Measurements from ENCODE around the gene NELFA.

NELFA gene

GRCh38 chr4:1991596-1992434 is 17.0 kb downstream of the NELFA start:
- Histone ChIP-seq H3K9me3 (replicated peaks in 1 of 2; ENCODE audit: control insufficient read depth in 2 of 2, insufficient read depth in 1 of 2, low read depth in 1 of 2, low read length in 2 of 2) (peaks cover 0 to 18% of the 10 kb centered on the region in 2 donors), H4K8ac (ENCODE audit: low read depth, low read length) (no peak overlapping the region), H3K9ac (ENCODE audit: low read depth, low read length, poor library complexity) (peak overlapping the region; percentile 63), H3K27me3 (ENCODE audit: control insufficient read depth in 3 of 3, insufficient read depth in 3 of 3, low read depth in 1 of 3, low read length in 3 of 3) (no peaks in the 10 kb centered on the region), H3K14ac (ENCODE audit: low read length) (peak overlapping the region; percentile 71), H3K4me2 (ENCODE audit: insufficient read depth, low read length, poor library complexity, severe bottlenecking) (no peak overlapping the region), H3K23ac (ENCODE audit: low read depth, low read length, poor library complexity) (peak overlapping the region; percentile 80), H2BK5ac (ENCODE audit: low read length) (peak overlapping the region; percentile 53), H3K36me3 (replicated peaks in 1 of 2; ENCODE audit: control insufficient read depth in 2 of 2, insufficient read depth in 2 of 2, low read length in 2 of 2) (peaks cover 25 to 73% of the 10 kb centered on the region in 2 donors), H3K18ac (ENCODE audit: low read length) (peak overlapping the region; percentile 8), H2AK5ac (ENCODE audit: low read depth, low read length) (no peak overlapping the region), H4K91ac (ENCODE audit: low read depth, low read length, poor library complexity) (peak overlapping the region; percentile 24), H3K4ac (ENCODE audit: low read length) (no peak overlapping the region), H2BK12ac (ENCODE audit: low read length) (no peak overlapping the region), H3K4me1 (ENCODE audit: control insufficient read depth in 2 of 2, insufficient read depth in 1 of 2, low read depth in 1 of 2, low read length in 2 of 2) (no peaks in the 10 kb centered on the region), H2AFZ (ENCODE audit: low read length) (no peak overlapping the region), H3K79me1 (ENCODE audit: low read depth, low read length) (peaks cover 22% of the 10 kb centered on the region), H3K4me3 (ENCODE audit: low read length in 2 of 2) (no peak overlapping the region), H2BK120ac (ENCODE audit: low read depth, low read length) (no peak overlapping the region), H3K27ac (replicated peaks; ENCODE audit: low read length) (no peak overlapping the region), H2BK15ac (ENCODE audit: low read length) (no peak overlapping the region)
- no CpG with 5 or more reads among the region's 37 CpGs for WGBS, 2 donors (ENCODE audit: extremely low coverage in 2 of 2, insufficient read length in 2 of 2, insufficient replicate concordance in 1 of 2)
- no peak for DNase-seq (ENCODE audit: low spot score)

- Histone ChIP-seq H4K91ac (ENCODE audit: low read depth, low read length, poor library complexity) (no peak overlapping the region), H2AFZ (ENCODE audit: low read length) (no peak overlapping the region), H3K4me3 (ENCODE audit: low read length in 2 of 2) (no peak overlapping the region), H3K4me2 (ENCODE audit: insufficient read depth, low read length, poor library complexity, severe bottlenecking) (no peak overlapping the region), H3K9ac (ENCODE audit: low read depth, low read length, poor library complexity) (no peak overlapping the region), H2BK120ac (ENCODE audit: low read depth, low read length) (no peak overlapping the region), H3K14ac (ENCODE audit: low read length) (no peak overlapping the region), H3K27ac (replicated peaks; ENCODE audit: low read length) (no peak overlapping the region), H3K23ac (ENCODE audit: low read depth, low read length, poor library complexity) (no peak overlapping the region), H2AK5ac (ENCODE audit: low read depth, low read length) (no peak overlapping the region), H2BK5ac (ENCODE audit: low read length) (no peak overlapping the region), H3K18ac (ENCODE audit: low read length) (no peak overlapping the region), H3K79me1 (ENCODE audit: low read depth, low read length) (peaks cover 23% of the 10 kb centered on the region), H3K4ac (ENCODE audit: low read length) (no peak overlapping the region), H3K27me3 (ENCODE audit: control insufficient read depth in 3 of 3, insufficient read depth in 3 of 3, low read depth in 1 of 3, low read length in 3 of 3) (no peaks in the 10 kb centered on the region), H3K36me3 (replicated peaks in 1 of 2; ENCODE audit: control insufficient read depth in 2 of 2, insufficient read depth in 2 of 2, low read length in 2 of 2) (peaks cover 27 to 73% of the 10 kb centered on the region in 2 donors), H3K9me3 (replicated peaks in 1 of 2; ENCODE audit: control insufficient read depth in 2 of 2, insufficient read depth in 1 of 2, low read depth in 1 of 2, low read length in 2 of 2) (peaks cover 0 to 11% of the 10 kb centered on the region in 2 donors), H4K8ac (ENCODE audit: low read depth, low read length) (no peak overlapping the region), H2BK12ac (ENCODE audit: low read length) (no peak overlapping the region), H3K4me1 (ENCODE audit: control insufficient read depth in 2 of 2, insufficient read depth in 1 of 2, low read depth in 1 of 2, low read length in 2 of 2) (no peaks in the 10 kb centered on the region), H2BK15ac (ENCODE audit: low read length) (no peak overlapping the region)
- no CpG with 5 or more reads among the region's 11 CpGs for WGBS, 2 donors (ENCODE audit: extremely low coverage in 2 of 2, insufficient read length in 2 of 2, insufficient replicate concordance in 1 of 2)
- no peak for DNase-seq (ENCODE audit: low spot score)
These were observed 17.7 kb downstream of the NELFA start for GRCh38 chr4:1991087-1991486.

GRCh38 chr4:1990676-1991075 is 18.1 kb downstream of the NELFA start:
- WGBS, 2 donors (ENCODE audit: extremely low coverage in 2 of 2, insufficient read length in 2 of 2, insufficient replicate concordance in 1 of 2) = no CpG with 5 or more reads among the region's 5 CpGs
- H3K36me3 ChIP-seq (replicated peaks in 1 of 2; ENCODE audit: control insufficient read depth in 2 of 2, insufficient read depth in 2 of 2, low read length in 2 of 2) = peaks cover 31 to 73% of the 10 kb centered on the region in 2 donors
- no peak overlapping the region for H3K4me3 ChIP-seq (ENCODE audit: low read length in 2 of 2)
- no peaks in the 10 kb centered on the region for H3K4me1 ChIP-seq (ENCODE audit: control insufficient read depth in 2 of 2, insufficient read depth in 1 of 2, low read depth in 1 of 2, low read length in 2 of 2)
- no peak overlapping the region for H3K18ac ChIP-seq (ENCODE audit: low read length)
- no peak overlapping the region for H2AK5ac ChIP-seq (ENCODE audit: low read depth, low read length)
- H3K4me2 ChIP-seq (ENCODE audit: insufficient read depth, low read length, poor library complexity, severe bottlenecking) = no peak overlapping the region
- no peak overlapping the region for H3K9ac ChIP-seq (ENCODE audit: low read depth, low read length, poor library complexity)
- no peak overlapping the region for H2BK120ac ChIP-seq (ENCODE audit: low read depth, low read length)
- H2AFZ ChIP-seq (ENCODE audit: low read length) = no peak overlapping the region
- no peak overlapping the region for H4K91ac ChIP-seq (ENCODE audit: low read depth, low read length, poor library complexity)
- no peak overlapping the region for H2BK15ac ChIP-seq (ENCODE audit: low read length)
- H2BK5ac ChIP-seq (ENCODE audit: low read length) = no peak overlapping the region
- H2BK12ac ChIP-seq (ENCODE audit: low read length) = no peak overlapping the region
- H3K4ac ChIP-seq (ENCODE audit: low read length) = no peak overlapping the region
- no peaks in the 10 kb centered on the region for H3K27me3 ChIP-seq (ENCODE audit: control insufficient read depth in 3 of 3, insufficient read depth in 3 of 3, low read depth in 1 of 3, low read length in 3 of 3)
- peaks cover 23% of the 10 kb centered on the region for H3K79me1 ChIP-seq (ENCODE audit: low read depth, low read length)
- no peak overlapping the region for H4K8ac ChIP-seq (ENCODE audit: low read depth, low read length)
- H3K9me3 ChIP-seq (replicated peaks in 1 of 2; ENCODE audit: control insufficient read depth in 2 of 2, insufficient read depth in 1 of 2, low read depth in 1 of 2, low read length in 2 of 2) = peaks cover 0 to 6% of the 10 kb centered on the region in 2 donors
- no peak overlapping the region for H3K27ac ChIP-seq (replicated peaks; ENCODE audit: low read length)
- no peak for DNase-seq (ENCODE audit: low spot score)
- no peak overlapping the region for H3K14ac ChIP-seq (ENCODE audit: low read length)
- H3K23ac ChIP-seq (ENCODE audit: low read depth, low read length, poor library complexity) = peak overlapping the region; percentile 55

GRCh38 chr4:1990348-1990645 is 18.5 kb downstream of the NELFA start:
- Histone ChIP-seq H4K91ac (ENCODE audit: low read depth, low read length, poor library complexity) (no peak overlapping the region), H3K18ac (ENCODE audit: low read length) (no peak overlapping the region)

More at GRCh38 chr4:1990348-1990645, 18.5 kb downstream of the NELFA start:
- Histone ChIP-seq H2BK15ac (ENCODE audit: low read length) (no peak overlapping the region), H3K23ac (ENCODE audit: low read depth, low read length, poor library complexity) (peak overlapping the region; percentile 55), H3K27me3 (ENCODE audit: control insufficient read depth in 3 of 3, insufficient read depth in 3 of 3, low read depth in 1 of 3, low read length in 3 of 3) (no peaks in the 10 kb centered on the region), H3K4me2 (ENCODE audit: insufficient read depth, low read length, poor library complexity, severe bottlenecking) (no peak overlapping the region), H2AFZ (ENCODE audit: low read length) (no peak overlapping the region), H2BK5ac (ENCODE audit: low read length) (no peak overlapping the region), H4K8ac (ENCODE audit: low read depth, low read length) (no peak overlapping the region), H3K27ac (replicated peaks; ENCODE audit: low read length) (no peak overlapping the region), H2BK12ac (ENCODE audit: low read length) (no peak overlapping the region), H3K9me3 (replicated peaks in 1 of 2; ENCODE audit: control insufficient read depth in 2 of 2, insufficient read depth in 1 of 2, low read depth in 1 of 2, low read length in 2 of 2) (peaks cover 0 to 5% of the 10 kb centered on the region in 2 donors), H3K4me3 (ENCODE audit: low read length in 2 of 2) (no peak overlapping the region), H3K14ac (ENCODE audit: low read length) (no peak overlapping the region), H3K79me1 (ENCODE audit: low read depth, low read length) (peaks cover 23% of the 10 kb centered on the region), H2BK120ac (ENCODE audit: low read depth, low read length) (no peak overlapping the region), H3K4me1 (ENCODE audit: control insufficient read depth in 2 of 2, insufficient read depth in 1 of 2, low read depth in 1 of 2, low read length in 2 of 2) (no peaks in the 10 kb centered on the region), H3K9ac (ENCODE audit: low read depth, low read length, poor library complexity) (no peak overlapping the region), H3K36me3 (replicated peaks in 1 of 2; ENCODE audit: control insufficient read depth in 2 of 2, insufficient read depth in 2 of 2, low read length in 2 of 2) (peaks cover 35 to 73% of the 10 kb centered on the region in 2 donors), H2AK5ac (ENCODE audit: low read depth, low read length) (no peak overlapping the region), H3K4ac (ENCODE audit: low read length) (no peak overlapping the region)
- no CpG with 5 or more reads among the region's 10 CpGs for WGBS, 2 donors (ENCODE audit: extremely low coverage in 2 of 2, insufficient read length in 2 of 2, insufficient replicate concordance in 1 of 2)
- DNase-seq (ENCODE audit: low spot score) = no peak
